Activated CD4-positive, alpha-beta T cell treated with anti-CD3 and anti-CD28 coated beads for 4 hours (primary cell): ENCODE data around the gene IL13RA2.

ENCODE experiments used
- DNase-seq, 2 donors: peaks; one replicate each; pipeline ENCODE4 v3.0.0-alpha.2; 2020

The IL13RA2 gene, protein sequence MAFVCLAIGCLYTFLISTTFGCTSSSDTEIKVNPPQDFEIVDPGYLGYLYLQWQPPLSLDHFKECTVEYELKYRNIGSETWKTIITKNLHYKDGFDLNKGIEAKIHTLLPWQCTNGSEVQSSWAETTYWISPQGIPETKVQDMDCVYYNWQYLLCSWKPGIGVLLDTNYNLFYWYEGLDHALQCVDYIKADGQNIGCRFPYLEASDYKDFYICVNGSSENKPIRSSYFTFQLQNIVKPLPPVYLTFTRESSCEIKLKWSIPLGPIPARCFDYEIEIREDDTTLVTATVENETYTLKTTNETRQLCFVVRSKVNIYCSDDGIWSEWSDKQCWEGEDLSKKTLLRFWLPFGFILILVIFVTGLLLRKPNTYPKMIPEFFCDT

DNA sequence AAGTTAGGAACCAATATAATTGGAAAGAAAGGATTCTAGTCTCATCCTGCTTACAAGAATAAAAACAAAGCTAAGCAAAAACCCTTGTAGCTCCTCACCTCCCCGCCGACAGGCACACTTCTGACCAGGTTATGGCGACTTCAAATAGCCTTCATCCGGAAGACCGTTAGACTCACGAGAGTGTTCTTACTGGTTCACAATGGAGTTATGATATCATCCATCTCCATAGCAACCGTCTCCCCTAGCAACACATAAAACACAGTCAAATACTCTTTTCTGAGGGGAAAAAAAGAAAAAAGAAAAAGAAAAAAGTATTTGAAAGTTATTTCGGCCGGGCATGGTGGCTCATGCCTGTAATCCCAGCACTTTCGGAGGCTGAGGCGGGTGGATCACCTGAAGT is at the start of gene IL13RA2:
IL13RA2 (minus strand) TSS at position 162 of the 400 bp plus-strand sequence. CDS start 347 bp downstream, outside the sequence.
- no peak for DNase-seq

DNA sequence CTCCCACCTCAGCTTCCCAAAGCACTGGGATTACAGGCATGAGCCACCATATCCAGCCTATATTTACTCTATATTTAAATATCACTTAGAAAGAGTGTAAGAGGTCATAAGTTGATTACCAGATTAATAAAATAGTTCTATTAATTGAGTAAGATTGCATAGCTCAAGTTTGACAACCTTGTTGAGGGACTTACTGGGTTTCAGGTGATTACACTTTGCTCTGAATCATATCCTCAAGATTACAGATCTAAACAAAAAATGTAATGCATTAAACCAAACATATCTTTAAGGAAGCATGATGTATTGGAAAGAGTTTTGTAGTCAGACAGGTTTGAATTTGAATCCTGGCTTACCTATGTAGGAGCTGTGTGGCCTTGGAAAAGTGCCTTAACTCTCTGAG is 47.9 kb upstream of the IL13RA2 start:
- DNase-seq: no peak

DNA sequence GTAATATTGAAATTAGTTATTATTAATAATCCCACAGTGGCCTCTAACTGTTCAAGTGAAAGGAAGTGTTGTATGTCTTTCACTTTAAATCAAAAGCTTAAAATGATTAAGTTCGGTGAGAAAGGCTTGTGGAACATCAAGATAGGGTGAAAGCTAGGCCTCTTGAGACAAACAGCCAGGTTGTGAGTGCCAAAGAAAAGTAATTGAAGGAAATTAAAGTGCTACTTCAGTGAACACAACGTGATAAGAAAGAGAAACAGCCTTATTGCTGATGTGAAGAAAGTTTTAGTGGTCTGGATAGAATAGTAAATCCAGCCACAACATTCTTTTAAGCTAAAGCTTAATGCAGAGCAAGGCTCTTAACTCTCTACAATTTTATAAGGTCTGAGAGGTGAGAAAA is 42.6 kb upstream of the IL13RA2 start:
- no peak for DNase-seq

DNA sequence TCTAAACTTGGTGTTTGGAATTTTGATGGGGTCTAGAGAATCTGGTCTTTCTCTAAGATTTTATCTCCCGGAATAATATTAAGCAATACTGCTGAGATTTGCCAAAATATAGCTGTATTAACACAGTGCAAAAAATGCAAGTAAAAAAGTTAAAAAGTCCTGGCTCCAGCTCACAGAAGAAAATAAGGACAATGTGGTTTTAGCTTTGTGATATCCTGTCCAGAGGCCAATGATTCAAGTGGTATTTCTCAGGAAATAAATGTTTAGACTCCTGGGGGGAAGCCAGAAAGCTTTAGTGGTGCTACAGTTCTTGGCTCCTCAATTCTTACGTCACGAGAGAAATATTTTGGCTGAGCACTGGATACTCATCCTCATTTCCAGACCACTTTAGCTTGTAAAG is 40.9 kb upstream of the IL13RA2 start:
- no peak for DNase-seq

DNA sequence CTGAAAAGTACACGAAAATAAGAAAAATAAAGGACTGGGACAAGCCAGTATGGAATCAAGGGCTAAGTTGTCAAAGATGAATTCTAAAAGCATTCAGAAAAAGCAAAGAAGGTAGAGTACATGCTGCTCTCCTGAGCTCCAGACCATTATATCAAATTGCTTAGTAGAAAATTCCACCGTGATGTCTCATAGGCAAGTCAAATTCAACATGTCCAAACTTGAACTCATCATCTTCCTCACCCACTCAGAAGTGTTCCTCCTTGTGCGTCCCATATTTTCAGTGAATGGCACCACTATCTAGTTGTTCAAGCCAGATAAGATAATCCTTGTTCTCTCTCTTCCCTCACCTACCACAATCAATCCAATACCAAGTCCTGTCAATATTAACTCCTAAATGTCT is 37.5 kb upstream of the IL13RA2 start:
- no peak for DNase-seq

DNA sequence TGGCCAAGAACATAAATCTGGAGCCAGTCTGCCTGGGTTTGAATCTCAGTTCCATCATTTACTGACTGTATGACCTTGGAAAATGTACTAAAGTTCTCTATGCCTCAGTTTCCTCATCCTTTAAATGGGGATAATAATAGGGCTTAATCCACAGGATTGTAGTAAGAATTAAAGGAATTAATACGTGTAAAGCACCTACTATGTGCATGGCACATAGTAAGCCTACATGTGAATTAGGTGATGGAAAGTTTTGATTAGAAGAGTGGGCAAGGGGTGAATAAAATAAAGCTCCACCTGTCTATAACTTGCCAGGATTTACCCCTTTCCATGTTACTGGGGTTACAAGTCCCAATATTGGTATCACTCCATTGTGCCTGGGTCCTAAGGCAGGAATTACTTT is 35.8 kb upstream of the IL13RA2 start:
- DNase-seq: no peak

DNA sequence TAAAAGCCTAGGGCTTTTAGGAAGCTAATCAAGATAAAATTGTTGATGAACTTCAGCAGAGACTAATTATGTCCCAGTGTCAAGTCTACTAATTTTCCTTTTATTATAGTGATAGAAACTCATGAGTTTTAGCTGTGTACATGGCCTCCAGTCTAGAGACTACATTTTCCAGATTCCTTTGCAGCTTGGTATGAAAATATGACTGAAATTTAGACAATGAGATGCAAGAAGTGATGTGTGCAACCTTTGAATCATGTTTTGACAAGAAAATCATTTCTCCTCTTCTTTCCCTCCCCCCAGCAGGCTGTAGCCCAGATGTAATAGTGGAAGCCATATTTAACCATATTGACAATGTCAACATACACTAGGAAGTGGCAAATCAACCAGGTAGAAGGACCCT is 30.3 kb upstream of the IL13RA2 start:
- no peak for DNase-seq

DNA sequence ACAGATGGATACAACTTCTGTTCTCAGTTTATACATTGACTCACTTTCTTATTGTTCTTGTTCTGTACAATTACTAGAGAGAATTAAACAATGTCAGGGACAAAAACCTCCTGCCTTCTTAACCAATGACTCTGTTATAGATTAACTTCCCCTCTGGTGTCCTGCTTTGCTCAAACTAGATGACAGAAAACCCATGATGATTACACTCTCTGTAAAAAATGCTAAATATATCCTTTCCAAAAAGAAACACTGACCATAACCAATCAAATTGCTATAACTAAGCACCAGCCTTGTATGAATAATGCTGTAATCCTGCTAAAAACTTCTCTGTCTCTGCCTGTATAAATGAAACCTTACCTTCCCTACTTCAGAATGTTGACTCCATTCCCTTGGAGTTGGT is 29.8 kb upstream of the IL13RA2 start:
- DNase-seq: no peak

DNA sequence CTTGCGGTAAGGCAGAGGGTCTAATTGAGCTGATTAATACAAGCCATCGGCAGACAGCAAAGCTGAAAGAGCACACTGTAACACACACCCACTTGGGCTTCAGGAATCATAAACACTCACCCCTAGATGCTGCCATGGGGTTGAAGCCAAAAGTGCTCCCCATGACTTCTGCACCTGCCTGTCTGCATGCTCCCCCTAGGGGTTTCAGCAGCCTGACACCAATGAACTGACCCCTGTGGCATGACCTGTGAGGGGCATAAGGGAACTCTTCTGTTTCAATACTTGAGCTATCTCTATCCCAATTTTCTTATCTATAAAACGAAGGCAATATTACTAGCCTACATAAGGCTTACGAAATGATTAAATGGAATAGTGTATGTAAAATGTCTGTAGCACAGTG is 23.0 kb upstream of the IL13RA2 start:
- DNase-seq: no peak

DNA sequence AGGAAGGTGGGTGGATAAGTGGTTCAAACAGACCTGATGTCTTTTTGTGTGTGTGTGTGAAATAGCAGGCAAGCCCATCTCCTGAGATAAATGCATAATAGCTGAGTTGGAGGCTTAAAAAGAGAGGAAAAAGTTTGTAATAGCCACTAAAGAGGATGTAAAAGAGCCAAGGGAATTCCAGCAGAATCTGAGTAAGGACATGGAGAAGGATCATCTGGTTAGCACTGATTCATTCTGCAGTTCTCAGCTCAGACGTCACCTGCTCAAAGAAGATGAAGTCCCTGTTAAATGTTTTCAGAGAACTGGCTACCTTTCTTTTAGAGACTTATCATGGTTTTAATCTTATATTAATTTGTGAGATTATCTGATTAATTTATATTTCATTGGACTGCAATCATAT is 21.0 kb upstream of the IL13RA2 start:
- no peak for DNase-seq

DNA sequence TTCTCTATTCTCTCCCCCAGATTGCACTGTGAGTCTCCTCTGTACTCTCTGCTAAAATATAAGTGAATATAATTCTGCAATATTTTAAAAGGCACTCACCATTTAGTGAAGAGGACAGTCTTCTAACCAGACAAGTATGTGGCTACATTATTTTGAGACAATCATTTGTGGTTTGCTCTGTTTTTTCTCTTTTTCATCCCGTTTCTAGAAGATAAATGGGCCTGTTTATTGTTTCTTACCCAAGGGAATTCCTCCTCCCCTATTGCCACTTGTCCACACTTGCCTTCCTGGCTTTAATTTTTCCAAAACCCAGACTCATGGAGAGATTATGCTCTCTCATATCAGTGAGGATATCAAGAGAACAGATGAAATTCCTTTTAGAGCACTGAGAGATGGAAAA is 18.6 kb upstream of the IL13RA2 start:
- DNase-seq: no peak

DNA sequence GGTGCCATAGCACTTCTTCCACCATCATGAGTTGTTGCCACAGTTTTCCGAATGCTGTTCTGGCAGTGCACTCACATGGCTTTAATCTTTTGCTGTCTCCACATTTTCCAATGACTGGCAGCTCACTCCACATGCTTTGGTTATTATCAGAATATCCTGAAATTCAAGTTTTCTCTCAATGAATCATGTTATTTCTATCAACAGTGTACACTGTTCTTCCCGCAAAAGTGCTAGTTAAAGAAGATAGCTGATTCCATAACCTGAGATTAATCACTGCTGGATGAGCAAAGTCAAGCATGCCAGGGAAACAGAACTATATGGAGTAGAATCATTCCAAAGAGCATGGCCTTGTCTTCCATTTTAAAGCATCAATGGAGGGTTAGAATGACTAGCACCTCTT is 14.6 kb upstream of the IL13RA2 start:
- DNase-seq: no peak

DNA sequence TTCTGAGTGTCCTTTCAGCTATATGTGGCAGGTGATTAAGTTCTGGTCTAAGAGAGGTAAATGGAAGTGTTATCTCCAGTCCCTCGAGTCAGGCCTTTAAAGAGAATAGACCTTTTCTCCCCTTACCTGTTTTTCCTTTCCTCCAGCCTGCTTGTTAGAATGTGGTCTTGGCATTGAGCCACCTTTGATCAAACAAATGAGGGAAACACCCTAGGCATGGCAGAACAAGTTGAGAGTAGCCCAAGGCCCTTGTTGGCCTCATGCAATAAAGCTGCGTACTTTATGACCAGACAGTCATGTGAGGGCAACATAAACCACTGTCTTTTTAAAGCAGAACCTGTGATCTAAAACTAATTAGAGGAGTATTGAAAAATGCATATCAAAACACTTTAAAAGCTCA is 13.2 kb upstream of the IL13RA2 start:
- DNase-seq: no peak

DNA sequence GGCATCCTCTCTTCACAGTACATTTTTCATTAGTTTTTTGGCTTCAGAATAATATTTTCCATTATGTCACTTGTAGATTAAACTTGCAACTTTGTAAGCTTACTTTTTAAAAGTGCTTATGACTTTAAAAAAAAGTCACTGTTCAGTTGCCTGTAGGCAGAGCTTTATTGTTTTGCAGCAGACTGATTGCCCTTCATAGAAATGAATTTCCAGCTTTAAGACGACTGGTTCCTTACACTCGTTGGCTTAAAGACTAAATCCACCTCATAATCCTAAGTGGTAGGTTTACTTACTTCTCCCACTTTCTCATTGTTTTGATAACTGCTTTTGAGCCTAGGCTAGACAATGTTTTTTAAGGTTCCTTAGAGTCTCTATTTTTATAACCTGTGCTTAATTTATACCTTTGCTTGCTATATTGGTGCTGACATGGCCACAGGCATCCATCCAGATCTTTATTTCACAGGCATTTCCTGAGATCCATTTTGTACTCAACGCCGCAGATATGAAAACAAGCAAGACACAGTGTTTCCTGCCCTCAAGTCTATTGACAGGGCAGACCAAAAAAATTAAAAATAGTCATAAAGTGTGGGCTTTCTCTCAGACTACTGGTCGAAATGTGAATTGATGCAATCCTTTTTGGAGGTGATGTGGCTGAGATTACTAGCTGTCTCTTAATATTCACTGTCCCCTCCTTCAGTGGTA is 12.6 kb upstream of the IL13RA2 start:
- no peak for DNase-seq

DNA sequence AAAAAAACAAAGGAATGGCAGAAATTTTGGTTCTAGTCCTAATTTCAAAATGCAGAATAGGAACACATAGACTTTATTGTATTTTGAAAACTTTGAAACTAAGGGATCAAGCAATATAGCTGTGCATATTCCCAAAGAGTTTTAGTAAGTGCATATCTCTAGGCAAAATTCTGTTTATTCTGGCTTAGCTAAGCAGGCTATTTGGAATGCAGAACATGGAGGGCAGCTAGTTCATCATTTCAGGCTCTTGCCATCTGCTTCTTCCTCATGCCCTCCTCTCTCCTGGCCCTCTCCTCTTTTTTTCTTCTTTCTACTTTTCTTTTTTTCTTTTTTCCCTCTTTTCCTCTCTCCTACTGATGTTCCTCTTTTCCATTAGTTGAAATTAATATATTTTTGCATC is 12.0 kb upstream of the IL13RA2 start:
- no peak for DNase-seq

DNA sequence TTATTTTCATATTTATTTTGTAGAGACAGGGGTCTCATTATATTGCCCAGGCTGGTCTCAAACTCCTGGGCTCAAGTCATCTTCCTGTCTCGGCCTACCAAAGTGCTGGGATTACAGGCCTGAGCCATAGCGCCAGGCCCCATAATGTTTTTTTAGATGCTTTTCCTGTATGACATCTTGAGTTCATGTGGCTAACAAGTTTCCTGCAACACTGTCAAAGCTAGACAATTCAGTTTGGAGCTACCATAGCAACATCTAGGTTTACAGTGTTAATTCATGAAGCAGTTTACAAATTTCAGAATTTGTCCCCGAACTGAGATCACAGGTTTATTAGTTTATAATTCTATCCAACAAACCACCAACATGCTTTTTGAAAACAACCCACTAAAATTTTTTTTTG is 6.4 kb upstream of the IL13RA2 start:
- DNase-seq: no peak

DNA sequence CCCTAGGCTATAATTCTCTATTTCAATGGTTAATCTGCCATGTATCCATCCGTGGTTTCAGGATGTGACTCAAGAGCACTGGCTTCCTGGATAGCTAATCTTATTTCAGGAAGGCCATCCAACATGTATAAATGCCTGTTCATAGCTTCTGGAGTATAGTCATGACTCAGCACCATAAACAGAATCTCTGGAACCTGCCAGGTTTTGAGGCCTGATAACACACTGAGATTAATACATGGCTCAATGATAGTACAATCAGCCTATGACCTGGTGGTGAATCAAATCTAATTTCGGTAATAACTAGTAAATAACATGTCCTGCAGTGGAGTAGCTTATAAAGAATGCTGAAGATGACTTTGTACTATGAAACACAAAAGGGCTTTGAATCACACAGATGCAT is 5.7 kb upstream of the IL13RA2 start:
- DNase-seq: no peak

DNA sequence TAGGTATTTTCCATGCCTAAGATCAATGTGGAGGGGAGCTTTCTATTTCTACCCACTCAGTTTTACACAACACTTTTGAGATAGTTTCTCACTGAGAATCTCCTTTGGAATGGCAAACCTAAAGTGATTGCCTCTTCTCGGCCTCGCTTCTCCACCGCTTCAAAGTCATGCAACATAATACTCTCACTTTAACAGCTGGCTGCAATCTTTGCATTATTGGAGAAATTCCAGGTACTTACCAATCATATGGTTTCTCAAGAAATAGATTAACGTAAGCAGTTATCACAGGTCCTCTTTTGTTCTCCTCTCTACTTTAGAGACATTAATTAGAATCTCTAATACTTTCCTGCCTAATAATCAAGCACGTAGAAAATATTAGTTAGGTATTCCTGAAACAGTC is 3.7 kb upstream of the IL13RA2 start:
- DNase-seq: no peak

DNA sequence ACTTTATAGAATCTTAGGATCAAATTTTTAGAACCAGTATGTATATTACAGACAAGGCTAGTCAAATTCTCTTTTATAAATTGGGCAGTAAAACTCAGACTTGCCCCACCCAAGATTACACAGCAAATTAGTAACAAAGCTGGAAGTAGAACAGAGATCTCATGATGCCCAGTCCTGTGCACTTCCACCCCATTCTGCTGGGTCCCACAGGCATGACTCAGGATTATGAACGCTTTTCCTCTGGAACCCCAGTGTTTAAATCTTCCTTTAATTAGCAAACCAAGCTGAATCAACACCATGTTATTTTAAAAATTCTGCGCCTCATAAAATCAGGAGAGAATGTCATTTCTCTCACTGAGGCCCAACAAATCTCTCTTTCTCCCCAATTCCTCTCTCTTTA is 1.5 kb upstream of the IL13RA2 start:
- no peak for DNase-seq

DNA sequence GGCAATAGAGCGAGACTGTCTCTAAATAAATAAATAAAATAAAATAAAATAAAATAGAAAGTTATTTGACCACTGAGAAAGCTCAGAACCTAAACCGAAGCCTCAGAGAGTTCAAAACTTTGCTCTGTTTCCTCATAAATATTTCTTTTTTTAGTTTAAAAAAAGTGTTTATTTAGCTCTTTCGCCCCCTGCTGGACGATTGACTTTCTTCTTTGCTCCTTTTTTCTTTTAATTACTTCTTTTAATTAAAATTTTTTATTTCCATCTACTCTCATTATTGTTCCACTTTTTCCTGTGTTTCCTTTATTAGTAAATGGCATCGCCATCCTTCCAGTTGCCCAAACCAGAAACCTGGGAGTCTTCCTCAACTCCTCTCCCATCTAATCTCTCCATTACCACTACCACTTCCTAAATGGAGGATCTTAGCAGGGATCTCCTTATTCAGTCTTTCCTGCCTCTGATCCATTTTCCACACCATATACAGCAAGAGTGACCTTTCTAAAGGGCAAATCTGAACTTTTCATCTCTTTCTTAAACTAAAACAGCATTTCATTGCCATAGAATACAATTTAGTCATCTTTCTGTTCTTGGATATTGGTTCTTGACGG is 728 bp upstream of the IL13RA2 start:
- DNase-seq: no peak

DNA sequence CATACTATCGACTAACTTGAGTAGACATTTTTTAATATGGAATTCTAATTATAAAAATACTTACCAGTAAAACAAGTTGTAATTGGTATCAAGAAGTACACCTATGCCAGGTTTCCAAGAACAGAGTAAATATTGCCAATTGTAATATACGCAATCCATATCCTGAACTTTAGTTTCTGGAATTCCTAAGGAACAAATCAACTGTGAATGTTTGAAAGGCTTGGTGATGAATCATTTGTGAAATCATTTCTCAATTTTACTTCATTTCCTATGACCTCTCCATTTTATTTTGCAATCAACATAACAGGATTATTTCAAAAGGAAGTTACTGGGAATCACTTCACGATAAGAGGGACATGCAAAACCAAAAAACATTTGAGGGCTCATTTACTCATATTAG is 3.7 kb downstream of the IL13RA2 start:
- DNase-seq: no peak

DNA sequence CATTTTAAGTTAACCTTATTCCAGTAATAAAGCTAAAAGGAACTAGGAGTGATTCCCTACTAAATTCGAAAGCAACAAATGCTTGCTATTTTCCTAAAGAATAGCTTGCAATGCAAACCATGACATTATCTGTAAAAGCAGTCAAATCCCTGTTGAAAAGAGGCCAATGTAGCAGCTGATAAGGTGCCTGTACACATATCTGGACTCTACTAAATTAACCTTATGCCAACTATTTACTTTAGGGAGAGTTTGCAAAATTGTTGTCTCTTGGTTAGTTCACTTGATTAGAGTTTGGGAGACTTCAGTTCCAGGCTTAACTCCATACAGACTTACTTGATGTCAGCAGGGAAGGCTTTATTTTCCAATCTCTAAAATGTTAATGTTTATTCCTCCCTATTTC is 6.0 kb downstream of the IL13RA2 start:
- no peak for DNase-seq

DNA sequence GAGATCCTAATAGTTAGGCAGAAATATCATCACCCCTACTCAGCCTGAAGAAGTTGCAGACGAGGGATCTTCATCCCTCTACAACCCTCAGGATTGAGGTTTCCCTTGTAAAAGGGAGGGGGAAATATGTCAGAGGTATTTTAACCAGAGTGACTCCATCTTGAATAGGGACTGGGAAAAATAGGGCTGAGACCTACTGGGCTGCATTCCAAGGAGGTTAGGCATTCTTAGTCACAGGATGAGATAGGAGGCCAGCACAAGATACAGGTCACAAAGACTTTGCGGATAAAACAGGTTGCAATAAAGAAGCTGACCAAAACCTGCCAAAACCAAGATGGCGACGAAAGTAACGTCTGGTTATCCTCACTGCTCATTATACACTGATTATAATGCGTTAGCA is 17.5 kb downstream of the IL13RA2 start:
- no peak for DNase-seq

DNA sequence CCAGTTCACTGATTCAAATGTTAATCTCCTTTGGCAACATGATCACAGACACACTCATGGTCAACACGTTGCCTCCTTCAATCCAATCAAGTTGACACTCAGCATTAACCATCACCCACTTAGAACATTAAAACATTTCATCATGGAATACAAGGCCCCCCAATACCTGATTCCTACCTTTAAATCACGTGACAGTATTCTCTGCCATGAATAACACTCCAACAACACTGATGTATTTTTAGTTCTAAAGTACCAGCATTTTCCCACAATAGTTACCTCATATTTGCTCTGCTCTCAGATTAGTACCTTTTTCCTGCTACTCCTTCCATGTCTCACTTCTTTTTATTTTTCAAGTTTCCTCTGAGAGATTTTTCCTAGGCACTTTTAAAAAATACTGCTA is 19.6 kb downstream of the IL13RA2 start:
- no peak for DNase-seq
